ENCODE results near the gene PTPRN2.

- no peak for TF ChIP-seq EP300 (IDR thresholded peaks at IDR 0.05)
- TF ChIP-seq CTCF (IDR thresholded peaks at IDR 0.05) = no peak
- TF ChIP-seq POLR2AphosphoS5 (IDR thresholded peaks at IDR 0.05) = no peak
- TF ChIP-seq POLR2A (IDR thresholded peaks at IDR 0.05) = no peak
Observed at GRCh38 chr7:158139499-158139898, 448.1 kb downstream of the PTPRN2 start.
